Pancreas (tissue), 10 donors: ENCODE data around the gene ST6GALNAC3. TPM values are rescaled to one million over a fixed set of nuclear protein-coding genes. Genes with fewer than 3 reads are reported as not detected.

ENCODE experiments used
- ATAC-seq, 4 donors: fragments of 200-7000 bp; cut with Tn5 transposase; one replicate each; pipeline versions ENCODE4 v1.8.0 to v1.9.1; 2020; ENCODE audit warnings: mild to moderate bottlenecking in 4 of 4, moderate library complexity in 4 of 4
- DNase-seq, 6 donors: peaks; one replicate each; pipeline ENCODE4 v3.0.0-alpha.2; 2020
- FAIRE-seq: peaks from 2 replicates; lab custom pipeline; 2012; peaks lifted over from hg19 to GRCh38; lab: Jason Lieb, UNC
- H3K27ac ChIP-seq, 4 donors: fragments of 200-600 bp; sonication (generic); 1 replicate in 3 of 4; 2 replicates in 1 of 4; pipeline versions ENCODE4 v1.5.0 to v1.8.0; 2020
- H3K27me3 ChIP-seq, 4 donors: fragments of 200-600 bp; one replicate each; pipeline ENCODE4 v1.8.0; 2021
- H3K36me3 ChIP-seq, 3 donors: fragments of 200-600 bp; sonication (generic) in 1 of 3; one replicate each; pipeline versions ENCODE4 v1.5.0 to v1.8.0; 2020 to 2021
- H3K4me1 ChIP-seq, 3 donors: fragments of 200-600 bp; one replicate each; pipeline ENCODE4 v1.8.0; 2021
- H3K4me3 ChIP-seq, 4 donors: fragments of 200-600 bp; sonication (generic) in 2 of 4; one replicate each; pipeline versions ENCODE4 v1.5.0 to v1.8.0; 2020 to 2021
- H3K9me3 ChIP-seq, 4 donors: fragments of 200-600 bp; one replicate each; pipeline ENCODE4 v1.8.0; 2021
- CTCF ChIP-seq, 4 donors: fragments of 200-600 bp; sonication (generic) in 3 of 4; IDR thresholded peaks; one replicate each; pipeline versions ENCODE4 v1.5.0 to v1.8.0; 2021; ENCODE audit warnings: antibody characterized with exemption in 4 of 4
- WGBS, 2 donors: extraction: QIAGEN DNeasy Blood & Tissue Kit; methylation state at CpG; one replicate each; pipeline ENCODE4 v1.1.7; 2013; 5-methylcytosine and 5-hydroxymethylcytosine counted together
- intact Hi-C, 3 donors: fragments of 100-400 bp; cut with DNase I; formaldehyde crosslinking; loops; one replicate each; pipeline versions ENCODE4 v1.11.1 to v1.14.2; 2022
- polyA plus RNA-seq, 2 donors: library from polyadenylated mRNA; stranded (reverse); fragments of 200-250 nt; gene quantifications; one replicate each; pipeline ENCODE4 v1.2.3, GENCODE V29; 2013
- total RNA-seq, 6 donors: library from RNA; stranded (reverse); fragmentation: NEBNext Ultra II Directional in 4 of 6; extraction: Animal tissue kit (Norgen Biotek cat#: 25700) in 4 of 6; gene quantifications; one replicate each; pipeline versions ENCODE4 v1.2.1 to v1.2.4, GENCODE V29; 2021 to 2023
- donor health status: healthy with polysubstance abuse.
- donor health status: DM: no; HTN: no; CAD: no; lungs with moderate emphysema.
- donor health status: DM: no; HTN: no; CAD: no.
- donor health status: control.
- donor health status: control.
- donor health status: Bipolar disorder and iron deficiency.
- donor health status: DM: yes; HTN: yes; CAD: no.
- donor health status: DM: no; HTN: no; CAD: no.
- donor health status: DM: no; HTN: no; CAD: no.
- donor health status: DM: yes; HTN: yes; CAD: no.

The ST6GALNAC3 gene
- total and polyA plus RNA-seq, 8 donors = 0.35 to 2.0 (median 0.80) TPM

GRCh38 chr1:76287917-76288316 is 213.4 kb downstream of the ST6GALNAC3 start:
- Histone ChIP-seq H3K9me3 (no peaks in the 10 kb centered on the region), H3K36me3 (no peaks in the 10 kb centered on the region), H3K4me3 (no peak overlapping the region), H3K27ac (no peak overlapping the region), H3K27me3 (no peaks in the 10 kb centered on the region), H3K4me1 (no peaks in the 10 kb centered on the region)
- ATAC-seq (no peak), FAIRE-seq (no peak), DNase-seq (no peak)
- no peak for TF ChIP-seq CTCF (IDR thresholded peaks at IDR 0.05)
- 81 to 97% methylated on average over 2 of the region's 2 CpGs for WGBS, 2 donors
- intact Hi-C loops = no loop called here

- ATAC-seq (no peak), FAIRE-seq (no peak), DNase-seq (no peak)
- no peak overlapping the region for H3K4me3 ChIP-seq
- H3K27me3 ChIP-seq = no peaks in the 10 kb centered on the region
- no peaks in the 10 kb centered on the region for H3K36me3 ChIP-seq
- no peaks in the 10 kb centered on the region for H3K9me3 ChIP-seq
- no peaks in the 10 kb centered on the region for H3K4me1 ChIP-seq
- no peak overlapping the region for H3K27ac ChIP-seq
- 68 to 88% methylated on average over 5 of the region's 5 CpGs for WGBS, 2 donors
- no peak for TF ChIP-seq CTCF (IDR thresholded peaks at IDR 0.05)
- intact Hi-C loops = no loop called here
Observed at GRCh38 chr1:76288758-76289483, 214.4 kb downstream of the ST6GALNAC3 start.

GRCh38 chr1:76289692-76290091 is 215.1 kb downstream of the ST6GALNAC3 start:
- FAIRE-seq = no peak
- Histone ChIP-seq H3K9me3 (no peaks in the 10 kb centered on the region), H3K27ac (no peak overlapping the region), H3K4me3 (no peak overlapping the region), H3K36me3 (no peaks in the 10 kb centered on the region), H3K27me3 (no peaks in the 10 kb centered on the region), H3K4me1 (no peaks in the 10 kb centered on the region)
- no peak for DNase-seq
- intact Hi-C loops = no loop called here
- WGBS, 2 donors = 71 to 79% methylated on average over 2 of the region's 2 CpGs
- no peak for TF ChIP-seq CTCF (IDR thresholded peaks at IDR 0.05)
- no peak for ATAC-seq

- H3K36me3 ChIP-seq = no peaks in the 10 kb centered on the region
- FAIRE-seq = no peak
- 48 to 58% methylated on average over 2 of the region's 2 CpGs for WGBS, 2 donors
- DNase-seq = no peak
- intact Hi-C loops = no loop called here
- ATAC-seq = no peak
- H3K27me3 ChIP-seq = no peaks in the 10 kb centered on the region
- no peaks in the 10 kb centered on the region for H3K9me3 ChIP-seq
- no peak overlapping the region for H3K4me3 ChIP-seq
- no peak overlapping the region for H3K27ac ChIP-seq
- TF ChIP-seq CTCF (IDR thresholded peaks at IDR 0.05) = no peak
- no peaks in the 10 kb centered on the region for H3K4me1 ChIP-seq
Observed at GRCh38 chr1:76290271-76290670, 215.7 kb downstream of the ST6GALNAC3 start.

- Histone ChIP-seq H3K4me3 (no peak overlapping the region), H3K27ac (no peak overlapping the region), H3K9me3 (no peaks in the 10 kb centered on the region), H3K4me1 (no peaks in the 10 kb centered on the region), H3K27me3 (no peaks in the 10 kb centered on the region), H3K36me3 (no peaks in the 10 kb centered on the region)
- ATAC-seq (no peak), FAIRE-seq (no peak), DNase-seq (peak in 1 of 6 donors; percentile 28)
- no peak for TF ChIP-seq CTCF (IDR thresholded peaks at IDR 0.05)
- intact Hi-C loops = no loop called here
- WGBS, 2 donors = 74 to 86% methylated on average over 13 of the region's 13 CpGs
Observed at GRCh38 chr1:76291191-76291590, 216.6 kb downstream of the ST6GALNAC3 start.
